Choroid plexus epithelial cell (primary cell): ENCODE data around the gene ARL13B.
A peak's percentile ranks its signal among the peaks of the same experiment; 100 is the strongest.

ENCODE experiments used
- DNase-seq: peaks from one replicate; pipeline ENCODE4 v3.0.0-alpha.2; 2010; ENCODE audit warnings: low read depth
- H3K4me3 ChIP-seq: 2 replicates; pipeline ENCODE4 v1.5.1; 2011; ENCODE audit warnings: low read depth, mild to moderate bottlenecking, control low read depth, low read length, moderate library complexity
- TF ChIP-seq, protein P1 (sequence below): conservative IDR thresholded peaks from 2 replicates; pipeline ENCODE4 v1.5.1; 2011; ENCODE audit warnings: low read depth, mild to moderate bottlenecking, control low read depth, inconsistent platforms, low read length, moderate library complexity

The ARL13B gene

DNA sequence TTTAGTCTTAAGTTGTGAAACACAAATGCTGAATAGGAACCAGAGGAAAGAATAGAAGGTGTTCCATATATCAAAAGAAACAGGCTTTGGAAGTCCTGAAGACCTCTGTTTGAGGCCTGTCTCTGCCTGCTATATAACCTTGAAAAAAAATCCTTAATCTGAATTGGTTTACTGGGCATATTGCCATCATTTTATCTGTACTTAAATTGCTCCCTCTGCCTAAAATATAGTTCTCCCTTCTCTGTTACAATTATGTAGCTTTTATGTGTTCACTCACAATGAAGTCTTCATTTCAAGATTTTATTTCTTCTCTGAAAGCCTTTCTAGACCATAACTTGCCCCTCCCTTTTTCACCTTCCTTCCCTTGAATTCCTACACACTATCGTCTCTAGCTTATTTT, 21.2 kb downstream of the ARL13B start:
- TF ChIP-seq, protein P1, sequence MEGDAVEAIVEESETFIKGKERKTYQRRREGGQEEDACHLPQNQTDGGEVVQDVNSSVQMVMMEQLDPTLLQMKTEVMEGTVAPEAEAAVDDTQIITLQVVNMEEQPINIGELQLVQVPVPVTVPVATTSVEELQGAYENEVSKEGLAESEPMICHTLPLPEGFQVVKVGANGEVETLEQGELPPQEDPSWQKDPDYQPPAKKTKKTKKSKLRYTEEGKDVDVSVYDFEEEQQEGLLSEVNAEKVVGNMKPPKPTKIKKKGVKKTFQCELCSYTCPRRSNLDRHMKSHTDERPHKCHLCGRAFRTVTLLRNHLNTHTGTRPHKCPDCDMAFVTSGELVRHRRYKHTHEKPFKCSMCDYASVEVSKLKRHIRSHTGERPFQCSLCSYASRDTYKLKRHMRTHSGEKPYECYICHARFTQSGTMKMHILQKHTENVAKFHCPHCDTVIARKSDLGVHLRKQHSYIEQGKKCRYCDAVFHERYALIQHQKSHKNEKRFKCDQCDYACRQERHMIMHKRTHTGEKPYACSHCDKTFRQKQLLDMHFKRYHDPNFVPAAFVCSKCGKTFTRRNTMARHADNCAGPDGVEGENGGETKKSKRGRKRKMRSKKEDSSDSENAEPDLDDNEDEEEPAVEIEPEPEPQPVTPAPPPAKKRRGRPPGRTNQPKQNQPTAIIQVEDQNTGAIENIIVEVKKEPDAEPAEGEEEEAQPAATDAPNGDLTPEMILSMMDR, result no peak
- DNase-seq, result no peak
- H3K4me3 ChIP-seq, result no peak overlapping the region

DNA sequence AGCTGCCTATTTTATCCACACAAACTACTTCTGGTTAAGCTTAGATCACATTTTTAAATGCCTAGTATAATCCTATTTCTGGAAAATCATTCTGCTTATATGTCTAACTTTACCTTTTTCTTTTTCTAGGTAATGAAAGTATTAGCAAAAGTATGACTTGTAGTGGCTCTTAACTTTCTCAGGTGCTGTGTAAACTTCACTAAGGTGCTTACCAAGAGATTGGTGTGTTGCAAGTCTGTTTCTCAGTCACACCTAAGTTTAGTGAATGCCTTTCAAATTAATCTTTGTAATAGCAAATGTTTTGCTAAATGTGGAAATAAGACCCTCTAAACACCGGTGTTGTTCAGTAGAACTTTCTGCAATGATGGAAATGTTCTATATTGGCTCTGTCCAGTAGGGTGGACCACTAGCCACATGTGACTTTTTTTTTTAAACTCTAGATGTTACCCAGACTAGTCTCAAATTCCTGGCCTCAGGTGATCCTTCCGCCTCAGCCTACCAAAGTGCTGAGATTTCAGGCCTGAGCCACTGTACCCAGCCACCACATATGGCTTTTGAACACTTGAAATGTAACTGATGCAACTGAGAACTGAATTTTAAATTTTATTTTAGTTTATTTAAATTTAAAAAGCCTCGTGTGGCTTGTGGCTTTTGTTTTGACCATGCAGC, 22.0 kb downstream of the ARL13B start:
- DNase-seq, result no peak
- no peak overlapping the region for H3K4me3 ChIP-seq
- TF ChIP-seq, protein P1, result no peak

DNA sequence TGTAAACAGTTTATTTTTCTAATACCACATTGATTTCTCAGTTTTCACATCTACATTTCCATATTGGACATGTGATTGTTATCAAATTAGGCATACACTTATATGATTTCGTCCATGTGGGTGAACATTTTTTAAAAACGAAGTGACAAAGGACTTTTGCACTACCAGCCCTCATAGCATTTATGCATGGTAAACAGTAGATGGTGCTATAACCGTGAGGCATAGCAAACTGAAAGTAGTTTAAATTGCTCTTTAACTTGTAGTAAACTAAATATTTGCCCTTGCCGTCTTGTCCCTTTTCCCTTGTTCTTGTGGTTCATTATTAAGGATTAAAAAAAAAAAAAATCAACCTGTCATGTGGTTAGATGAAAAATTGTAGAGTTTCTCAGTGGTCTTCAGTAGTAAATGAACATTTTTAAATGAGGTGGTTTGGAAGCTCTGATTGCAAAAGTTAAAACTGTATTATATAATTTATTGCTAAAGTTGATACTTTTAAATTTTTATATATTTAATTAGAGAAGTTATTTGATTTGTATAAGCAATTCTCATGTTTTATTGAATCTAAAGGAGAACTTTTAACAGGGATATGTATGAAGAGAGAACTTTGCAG, 24.5 kb downstream of the ARL13B start:
- TF ChIP-seq, protein P1, result peak; percentile 79
- DNase-seq, result peak; percentile 85
- H3K4me3 ChIP-seq, result peak overlapping the region; percentile 46

DNA sequence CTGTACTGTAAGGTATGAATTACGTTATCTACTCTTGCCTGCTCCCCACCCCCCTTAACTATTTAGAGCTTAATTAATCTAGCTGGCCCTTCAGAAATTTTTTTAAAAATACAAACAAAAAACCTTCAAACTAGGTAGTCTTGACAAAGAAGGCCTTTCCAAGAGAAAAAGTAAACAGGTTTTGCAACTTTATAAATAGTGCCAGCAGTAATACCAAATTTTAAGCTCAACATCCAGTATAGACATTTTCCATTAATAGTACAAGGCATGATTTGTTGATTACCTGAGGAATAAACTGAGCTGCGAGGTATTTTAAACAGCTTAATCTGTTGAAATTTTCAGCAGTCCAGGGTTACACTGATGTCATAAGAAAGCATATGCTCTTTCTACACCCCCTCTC, 28.3 kb downstream of the ARL13B start:
- no peak overlapping the region for H3K4me3 ChIP-seq
- TF ChIP-seq, protein P1, result no peak
- DNase-seq, result no peak

DNA sequence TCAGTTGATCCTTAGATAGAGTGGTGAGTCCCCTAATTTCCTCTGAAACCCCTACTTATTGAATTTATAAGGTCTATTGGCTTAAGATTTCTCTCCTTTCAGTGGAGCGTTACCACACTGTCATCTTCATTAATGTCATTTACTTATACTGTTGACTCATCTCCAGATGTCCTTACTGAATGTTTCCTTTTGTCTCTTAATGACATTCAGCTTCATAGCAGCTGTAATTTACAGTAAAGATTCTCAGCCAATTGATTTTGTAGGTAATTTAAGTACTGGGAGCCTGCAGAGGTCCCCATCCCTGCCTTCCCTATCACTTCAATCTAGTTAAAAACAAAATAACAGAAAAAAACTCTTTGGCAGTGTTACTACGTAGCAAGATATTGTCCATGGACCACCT, 29.7 kb downstream of the ARL13B start:
- H3K4me3 ChIP-seq, result no peak overlapping the region
- DNase-seq, result no peak
- TF ChIP-seq, protein P1, result no peak

DNA sequence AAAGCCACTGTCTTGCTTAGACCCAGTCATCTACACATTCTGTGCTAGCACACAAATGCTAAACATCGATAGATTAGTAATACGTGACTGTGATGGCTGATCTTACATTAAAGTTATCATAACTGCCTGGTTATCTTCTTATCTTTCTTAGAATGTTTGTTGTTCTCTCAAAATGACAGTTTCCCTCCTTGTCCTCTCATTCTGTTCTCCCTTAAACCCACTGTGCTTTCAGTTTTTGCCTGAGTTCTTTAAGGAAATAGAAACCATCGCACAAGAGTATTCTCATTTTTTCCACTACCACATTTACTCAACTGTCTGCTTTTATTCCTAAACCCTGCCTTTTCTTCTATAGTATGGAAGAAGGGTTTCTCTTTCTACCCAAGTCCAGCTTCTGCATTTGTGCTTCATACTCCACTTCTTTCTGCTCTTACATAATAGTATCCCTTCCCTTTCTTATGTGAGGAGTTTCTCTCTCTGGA, 31.3 kb downstream of the ARL13B start:
- TF ChIP-seq, protein P1, result no peak
- peak; percentile 9 for DNase-seq
- no peak overlapping the region for H3K4me3 ChIP-seq

DNA sequence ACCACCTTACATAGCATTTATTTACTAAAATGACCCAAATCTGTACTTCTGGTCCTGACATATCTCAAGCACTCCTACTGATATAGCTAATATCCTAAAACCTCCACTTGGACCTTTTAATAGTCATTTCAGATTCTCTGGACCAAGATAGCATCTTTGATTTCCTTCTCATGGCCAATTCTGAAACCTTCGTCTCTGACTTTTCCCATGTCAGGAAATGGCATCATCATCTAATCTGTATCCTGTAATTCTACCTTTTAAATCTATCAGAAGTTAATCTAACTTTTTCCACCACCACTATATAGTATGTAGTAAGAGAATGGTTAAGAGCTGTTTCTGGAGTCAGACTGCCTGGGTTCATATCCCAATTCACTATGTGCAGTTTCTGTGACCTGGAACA, 32.2 kb downstream of the ARL13B start:
- TF ChIP-seq, protein P1, result no peak
- no peak for DNase-seq
- no peak overlapping the region for H3K4me3 ChIP-seq
